Vagina (tissue), 2 donors: ENCODE measurements around the gene SUPT4H1.

Experiments used
- POLR2A ChIP-seq, 2 donors: fragments of 450-650 bp; IDR thresholded peaks; one replicate each; pipeline ENCODE4 v1.6.1; 2017; ENCODE audit warnings: antibody characterized with exemption in 2 of 2, mild to moderate bottlenecking in 2 of 2, moderate library complexity in 2 of 2
- POLR2AphosphoS5 ChIP-seq, 2 donors: sonication (generic); formaldehyde crosslinking; IDR thresholded peaks; one replicate each; pipeline ENCODE4 v1.9.0; 2017; ENCODE audit warnings: antibody characterized with exemption in 2 of 2, mild to moderate bottlenecking in 2 of 2, low read depth in 1 of 2; ENCODE audit not compliant: insufficient read depth in 1 of 2
- TF ChIP-seq, protein P1 (sequence below), 3 experiments: fragments of 450-650 bp in 2 of 3; fragments of 200-600 bp in 1 of 3; sonication (generic) in 1 of 3; IDR thresholded peaks; one replicate each; pipeline ENCODE4 v1.5.1; 2017 to 2019; ENCODE audit warnings: antibody characterized with exemption in 3 of 3, mild to moderate bottlenecking in 2 of 3, moderate library complexity in 2 of 3

DNA sequence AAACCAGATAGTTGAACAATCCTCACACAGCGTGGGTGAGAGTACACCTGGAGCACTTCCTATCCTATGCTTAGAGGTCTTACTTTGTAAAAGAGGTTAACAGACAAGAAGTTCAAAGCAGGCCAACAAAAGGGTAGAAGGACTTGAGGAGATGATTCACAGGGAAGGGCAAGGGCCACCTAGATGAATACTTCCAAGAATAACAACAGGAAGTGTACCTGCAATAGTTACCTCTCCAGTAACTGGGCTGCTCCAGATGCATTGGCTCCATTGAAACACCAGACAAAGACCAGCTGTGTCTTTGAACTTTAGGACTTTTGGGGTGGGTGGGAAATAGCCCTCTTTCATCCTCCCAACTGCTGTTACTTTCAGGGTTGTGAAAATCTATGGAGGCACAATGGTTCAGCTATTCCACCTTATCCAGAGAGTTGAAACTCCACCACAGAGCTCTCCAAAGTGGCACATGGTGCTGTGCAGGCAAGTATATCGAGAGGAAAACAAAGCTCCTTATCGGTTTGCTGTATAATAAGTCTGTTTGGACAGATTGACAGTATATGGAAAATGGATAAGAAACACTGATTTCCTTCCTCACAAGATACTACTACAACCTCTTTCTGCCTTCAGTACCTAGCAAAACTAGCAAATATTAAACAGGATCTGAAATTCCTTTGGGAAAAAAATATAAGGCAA is 42.7 kb upstream of the SUPT4H1 start:
- no peak for TF ChIP-seq POLR2AphosphoS5 (IDR thresholded peaks at IDR 0.05; ENCODE audit: insufficient read depth in 1 of 2, low read depth in 1 of 2)
- TF ChIP-seq, protein P1, sequence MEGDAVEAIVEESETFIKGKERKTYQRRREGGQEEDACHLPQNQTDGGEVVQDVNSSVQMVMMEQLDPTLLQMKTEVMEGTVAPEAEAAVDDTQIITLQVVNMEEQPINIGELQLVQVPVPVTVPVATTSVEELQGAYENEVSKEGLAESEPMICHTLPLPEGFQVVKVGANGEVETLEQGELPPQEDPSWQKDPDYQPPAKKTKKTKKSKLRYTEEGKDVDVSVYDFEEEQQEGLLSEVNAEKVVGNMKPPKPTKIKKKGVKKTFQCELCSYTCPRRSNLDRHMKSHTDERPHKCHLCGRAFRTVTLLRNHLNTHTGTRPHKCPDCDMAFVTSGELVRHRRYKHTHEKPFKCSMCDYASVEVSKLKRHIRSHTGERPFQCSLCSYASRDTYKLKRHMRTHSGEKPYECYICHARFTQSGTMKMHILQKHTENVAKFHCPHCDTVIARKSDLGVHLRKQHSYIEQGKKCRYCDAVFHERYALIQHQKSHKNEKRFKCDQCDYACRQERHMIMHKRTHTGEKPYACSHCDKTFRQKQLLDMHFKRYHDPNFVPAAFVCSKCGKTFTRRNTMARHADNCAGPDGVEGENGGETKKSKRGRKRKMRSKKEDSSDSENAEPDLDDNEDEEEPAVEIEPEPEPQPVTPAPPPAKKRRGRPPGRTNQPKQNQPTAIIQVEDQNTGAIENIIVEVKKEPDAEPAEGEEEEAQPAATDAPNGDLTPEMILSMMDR (IDR thresholded peaks at IDR 0.05), result no peak
- no peak for TF ChIP-seq POLR2A (IDR thresholded peaks at IDR 0.05)
